HG02840 (cell line): ENCODE results near the gene ATP9A.
"Not testable (repeated sequence)": the region's sequence is repeated elsewhere in the genome, so short reads cannot be mapped to it uniquely, and the experiment has no call there.

Experiments
- ATAC-seq: cut with Tn5 transposase; IDR thresholded peaks from one replicate; pipeline ENCODE4 v1.9.1; 2021; ENCODE audit warnings: mild to moderate bottlenecking, moderate library complexity, moderate number of reproducible peaks; ENCODE audit not compliant: unreplicated experiment, low FRiP score

The ATP9A gene

GRCh38 chr20:51756653-51757052 is 11.5 kb downstream of the ATP9A start:
- ATAC-seq, result no peak

GRCh38 chr20:51753220-51753619 is 15.0 kb downstream of the ATP9A start:
- not testable (repeated sequence) for ATAC-seq

GRCh38 chr20:51752343-51752951 is 15.7 kb downstream of the ATP9A start:
- no peak for ATAC-seq

- ATAC-seq, result no peak
These were observed 17.3 kb downstream of the ATP9A start for GRCh38 chr20:51750770-51751388.

GRCh38 chr20:51750037-51750769 is 18.0 kb downstream of the ATP9A start:
- no peak for ATAC-seq

GRCh38 chr20:51749674-51750036 is 18.5 kb downstream of the ATP9A start:
- ATAC-seq, result no peak

- ATAC-seq, result no peak
These were observed 20.8 kb downstream of the ATP9A start for GRCh38 chr20:51747182-51747911.

GRCh38 chr20:51745804-51746203 is 22.4 kb downstream of the ATP9A start:
- ATAC-seq, result no peak

- ATAC-seq, result no peak
These were observed 27.4 kb downstream of the ATP9A start for GRCh38 chr20:51740838-51741237.

- ATAC-seq, result not testable (repeated sequence)
These were observed 27.9 kb downstream of the ATP9A start for GRCh38 chr20:51740308-51740707.

GRCh38 chr20:51739722-51740249 is 28.4 kb downstream of the ATP9A start:
- ATAC-seq, result no peak

- ATAC-seq, result no peak
These were observed 29.2 kb downstream of the ATP9A start for GRCh38 chr20:51738877-51739447.

- not testable (repeated sequence) for ATAC-seq
These were observed 29.9 kb downstream of the ATP9A start for GRCh38 chr20:51738261-51738660.

- ATAC-seq, result no peak
These were observed 31.2 kb downstream of the ATP9A start for GRCh38 chr20:51736947-51737346.

GRCh38 chr20:51735728-51736600 is 32.2 kb downstream of the ATP9A start:
- ATAC-seq, result no peak

GRCh38 chr20:51734876-51735720 is 33.1 kb downstream of the ATP9A start:
- ATAC-seq, result no peak

- ATAC-seq, result no peak
These were observed 35.1 kb downstream of the ATP9A start for GRCh38 chr20:51733070-51733469.

GRCh38 chr20:51732096-51732791 is 35.9 kb downstream of the ATP9A start:
- ATAC-seq, result no peak
